Tibial artery (tissue), 4 donors: ENCODE measurements around the gene KAZN.

Source experiments
- DNase-seq, 2 donors: peaks; one replicate each; pipeline ENCODE4 v3.0.0-alpha.2; 2019
- H3K27ac ChIP-seq, 2 donors: fragments of 200-600 bp; sonication (generic) in 1 of 2; 1 replicate in 1 of 2; 2 replicates in 1 of 2; pipeline ENCODE4 v1.5.1; 2018 to 2019; ENCODE audit warnings: mild to moderate bottlenecking in 1 of 2
- H3K27me3 ChIP-seq, 2 donors: fragments of 200-600 bp; sonication (generic) in 1 of 2; one replicate each; pipeline versions ENCODE4 v1.5.1 to v1.6.0; 2016 to 2019
- H3K36me3 ChIP-seq, 3 donors: fragments of 200-600 bp; sonication (generic) in 2 of 3; one replicate each; pipeline ENCODE4 v1.5.1; 2016 to 2019; ENCODE audit warnings: mild to moderate bottlenecking in 2 of 3
- H3K4me1 ChIP-seq, 4 donors: fragments of 200-600 bp; sonication (generic) in 2 of 4; 1 replicate in 3 of 4; 2 replicates in 1 of 4; pipeline ENCODE4 v1.5.1; 2016 to 2019
- H3K4me3 ChIP-seq, 2 donors: fragments of 200-600 bp; sonication (generic) in 1 of 2; 1 replicate in 1 of 2; 2 replicates in 1 of 2; pipeline ENCODE4 v1.5.1; 2018 to 2019; ENCODE audit warnings: mild to moderate bottlenecking in 2 of 2
- H3K9me3 ChIP-seq, 3 donors: fragments of 200-600 bp; sonication (generic) in 1 of 3; one replicate each; pipeline ENCODE4 v1.5.1; 2016 to 2019
- CTCF ChIP-seq, 2 experiments: fragments of 200-600 bp in 1 of 2; fragments of 450-650 bp in 1 of 2; IDR thresholded peaks; one replicate each; pipeline ENCODE4 v1.5.1; 2017 to 2019; ENCODE audit warnings: antibody characterized with exemption in 2 of 2, mild to moderate bottlenecking in 1 of 2, moderate library complexity in 1 of 2
- intact Hi-C: fragments of 100-400 bp; cut with DNase I; formaldehyde crosslinking; loops from one replicate; pipeline ENCODE4 v1.15.0; 2023; ENCODE audit warnings: low total_unique reads

The KAZN gene

GRCh38 chr1:14704846-14705245 is 106.4 kb downstream of the KAZN start:
- Histone ChIP-seq H3K9me3 (no peaks in the 10 kb centered on the region), H3K4me3 (no peak overlapping the region), H3K27ac (no peak overlapping the region), H3K36me3 (no peaks in the 10 kb centered on the region), H3K4me1 (no peaks in the 10 kb centered on the region), H3K27me3 (peaks cover 0 to 9% of the 10 kb centered on the region in 2 donors)
- no peak for DNase-seq
- intact Hi-C loops = no loop called here
- no peak for TF ChIP-seq CTCF (IDR thresholded peaks at IDR 0.05)

- no peak for DNase-seq
- Histone ChIP-seq H3K27ac (no peak overlapping the region), H3K9me3 (no peaks in the 10 kb centered on the region), H3K36me3 (no peaks in the 10 kb centered on the region), H3K4me3 (no peak overlapping the region), H3K27me3 (peaks cover 0 to 3% of the 10 kb centered on the region in 2 donors), H3K4me1 (no peaks in the 10 kb centered on the region)
- no peak for TF ChIP-seq CTCF (IDR thresholded peaks at IDR 0.05)
- intact Hi-C loops = no loop called here
These were observed 107.3 kb downstream of the KAZN start for GRCh38 chr1:14705824-14706223.

GRCh38 chr1:14706631-14707030 is 108.1 kb downstream of the KAZN start:
- Histone ChIP-seq H3K9me3 (no peaks in the 10 kb centered on the region), H3K27me3 (peaks cover 0 to 6% of the 10 kb centered on the region in 2 donors), H3K27ac (no peak overlapping the region), H3K4me3 (no peak overlapping the region), H3K36me3 (no peaks in the 10 kb centered on the region), H3K4me1 (no peaks in the 10 kb centered on the region)
- DNase-seq = no peak
- no peak for TF ChIP-seq CTCF (IDR thresholded peaks at IDR 0.05)
- intact Hi-C loops = no loop called here

GRCh38 chr1:14707531-14708445 is 109.3 kb downstream of the KAZN start:
- Histone ChIP-seq H3K36me3 (no peaks in the 10 kb centered on the region), H3K27me3 (peaks cover 0 to 6% of the 10 kb centered on the region in 2 donors), H3K27ac (no peak overlapping the region), H3K4me1 (no peaks in the 10 kb centered on the region), H3K4me3 (no peak overlapping the region), H3K9me3 (no peaks in the 10 kb centered on the region)
- intact Hi-C loops = no loop called here
- TF ChIP-seq CTCF (IDR thresholded peaks at IDR 0.05) = no peak
- DNase-seq = no peak

- no peak overlapping the region for H3K27ac ChIP-seq
These were observed 111.8 kb downstream of the KAZN start for GRCh38 chr1:14710331-14710730.

More at GRCh38 chr1:14710331-14710730, 111.8 kb downstream of the KAZN start:
- Histone ChIP-seq H3K36me3 (no peaks in the 10 kb centered on the region), H3K4me3 (no peak overlapping the region), H3K27me3 (peaks cover 0 to 4% of the 10 kb centered on the region in 2 donors), H3K9me3 (no peaks in the 10 kb centered on the region), H3K4me1 (no peaks in the 10 kb centered on the region)
- intact Hi-C loops = no loop called here
- DNase-seq = no peak
- TF ChIP-seq CTCF (IDR thresholded peaks at IDR 0.05) = no peak
